Stimulated activated naive CD8-positive, alpha-beta T cell treated with anti-CD3 and anti-CD28 coated beads, Interleukin-15, amount 100 ng/mL, for 72 hours (primary cell): ENCODE data around the gene JAZF1.

Source experiments
- ATAC-seq: fragments of 150-1000 bp; cut with Tn5 transposase; 2 replicates; pipeline ENCODE4 v1.10.0; 2021; ENCODE audit warnings: mild to moderate bottlenecking, moderate library complexity
- DNase-seq, 2 donors: peaks; one replicate each; pipeline ENCODE4 v3.0.0; 2021 to 2022
- H3K27ac Mint-ChIP-seq, 2 donors: one replicate each; pipeline ENCODE4 v1.8.0; 2022; ENCODE audit warnings: mild to moderate bottlenecking in 2 of 2, mixed read lengths in 2 of 2, moderate library complexity in 2 of 2
- H3K27me3 Mint-ChIP-seq: one replicate; pipeline ENCODE4 v1.8.0; 2022; ENCODE audit warnings: mixed read lengths
- H3K4me1 Mint-ChIP-seq: one replicate; pipeline ENCODE4 v1.8.0; 2022; ENCODE audit warnings: mild to moderate bottlenecking, mixed read lengths
- H3K4me3 Mint-ChIP-seq, 2 donors: one replicate each; pipeline ENCODE4 v1.8.0; 2022; ENCODE audit warnings: mild to moderate bottlenecking in 2 of 2, mixed read lengths in 2 of 2, moderate library complexity in 1 of 2
- H3K9me3 Mint-ChIP-seq, 2 donors: one replicate each; pipeline ENCODE4 v1.8.0; 2022; ENCODE audit warnings: mixed read lengths in 2 of 2

The JAZF1 gene

DNA sequence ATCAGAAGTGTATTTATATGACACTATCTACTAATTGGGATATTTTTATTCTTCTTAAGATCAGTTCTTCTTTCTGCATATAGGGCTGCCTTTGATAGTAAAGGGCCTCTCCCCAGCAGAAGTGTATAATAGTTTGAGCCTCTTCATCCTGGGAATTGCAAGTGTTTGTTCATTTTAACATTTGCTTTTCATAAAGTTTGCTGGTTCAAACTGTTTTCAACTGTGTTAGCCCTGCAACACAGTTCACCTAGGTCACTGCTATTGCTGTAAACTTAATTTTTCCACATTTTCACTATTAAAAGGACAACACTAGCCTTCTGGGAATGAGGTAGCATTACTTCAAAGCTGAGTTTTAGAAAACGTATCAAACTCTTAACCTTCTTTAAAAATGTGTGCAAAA, 2.8 kb downstream of the JAZF1 start:
- Mint-ChIP-seq H3K9me3 (no peaks in the 10 kb centered on the region), H3K27ac (no peak overlapping the region), H3K4me1 (peaks cover 73% of the 10 kb centered on the region), H3K4me3 (no peak overlapping the region), H3K27me3 (peaks cover 7% of the 10 kb centered on the region)
- ATAC-seq: no peak
- no peak for DNase-seq

DNA sequence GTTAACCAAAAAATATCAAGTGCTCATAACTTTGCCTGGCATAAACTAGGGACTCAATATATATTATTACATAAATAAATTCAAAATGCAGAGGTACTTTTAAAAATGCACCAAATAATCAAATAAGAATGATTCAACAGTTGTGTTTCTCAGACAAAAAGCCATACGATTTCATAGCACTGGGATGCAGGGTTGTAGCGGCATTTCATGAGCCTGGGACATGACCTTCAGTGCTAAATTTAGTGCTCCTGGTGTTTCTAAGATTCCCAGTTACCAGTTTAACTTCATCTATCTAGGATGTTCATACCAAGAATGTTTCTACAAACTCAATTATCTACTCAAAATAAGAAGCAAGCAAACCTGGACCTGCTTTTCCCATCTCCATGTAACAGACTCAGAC, 4.0 kb downstream of the JAZF1 start:
- Mint-ChIP-seq H3K4me1 (peaks cover 71% of the 10 kb centered on the region), H3K27ac (no peak overlapping the region), H3K9me3 (no peaks in the 10 kb centered on the region), H3K4me3 (no peak overlapping the region), H3K27me3 (no peaks in the 10 kb centered on the region)
- ATAC-seq (no peak), DNase-seq (no peak)

DNA sequence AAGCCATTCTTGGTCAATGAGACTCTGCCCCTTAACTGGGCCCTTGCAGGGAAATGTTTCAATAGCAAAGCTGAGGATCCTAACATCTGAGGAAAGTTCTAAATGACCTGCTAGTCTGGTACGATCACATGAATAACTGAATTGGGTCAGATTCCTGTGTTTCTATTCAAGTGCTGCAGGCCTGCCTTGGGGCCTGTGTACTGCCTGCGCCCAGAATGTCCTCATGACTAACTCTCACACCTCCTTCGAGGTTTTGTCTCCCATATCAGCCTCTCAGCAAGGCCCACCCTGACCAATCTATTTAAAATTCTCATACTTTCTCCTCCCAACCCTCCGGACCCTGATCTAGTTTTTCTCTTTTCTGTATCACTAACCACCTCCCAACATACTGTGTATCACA, 4.4 kb downstream of the JAZF1 start:
- no peaks in the 10 kb centered on the region for H3K9me3 Mint-ChIP-seq
- DNase-seq: no peak
- H3K27ac Mint-ChIP-seq: no peak overlapping the region
- H3K4me1 Mint-ChIP-seq: peaks cover 74% of the 10 kb centered on the region
- no peak for ATAC-seq
- H3K27me3 Mint-ChIP-seq: no peaks in the 10 kb centered on the region
- peak overlapping the region in 1 of 2 donors; percentile 19 for H3K4me3 Mint-ChIP-seq

DNA sequence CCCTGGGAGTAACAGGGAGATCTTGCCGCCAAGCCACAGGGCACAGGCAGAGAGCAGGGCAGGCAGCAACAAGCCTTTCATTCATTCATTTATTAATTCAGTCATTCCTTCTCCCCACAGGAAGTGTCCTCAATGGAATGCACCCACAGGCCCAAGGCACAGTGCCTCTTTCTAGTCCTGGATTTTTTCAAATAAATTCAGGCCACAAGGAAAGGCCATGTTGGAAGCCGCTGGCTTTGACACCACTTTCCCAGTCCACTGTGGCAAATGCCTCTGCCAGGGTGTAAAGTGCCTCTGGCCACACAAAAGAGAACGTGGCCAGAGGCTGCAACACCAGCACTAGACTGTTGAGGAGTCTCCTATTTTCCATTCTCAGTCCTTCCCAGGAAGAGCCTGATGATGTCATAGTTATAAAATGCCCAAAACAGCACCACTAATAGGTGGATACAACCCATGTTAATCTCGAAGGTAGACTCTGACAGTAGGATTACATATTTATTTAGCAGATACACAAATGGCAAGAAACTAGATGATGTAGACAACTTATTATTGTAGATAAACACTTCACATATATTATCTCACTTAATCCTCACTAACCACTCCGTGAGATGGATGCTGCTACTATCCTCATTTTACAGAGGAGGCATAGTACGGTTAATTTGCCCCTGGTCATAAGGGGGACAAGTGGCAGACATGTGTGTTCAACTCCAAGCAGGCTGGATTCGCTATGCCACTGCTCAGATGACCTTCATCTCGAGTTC, 5.5 kb downstream of the JAZF1 start:
- DNase-seq (no peak), ATAC-seq (no peak)
- Mint-ChIP-seq H3K9me3 (no peaks in the 10 kb centered on the region), H3K27me3 (no peaks in the 10 kb centered on the region), H3K4me1 (peaks cover 77% of the 10 kb centered on the region), H3K4me3 (peak overlapping the region in 1 of 2 donors; percentile 29), H3K27ac (peak overlapping the region in 1 of 2 donors; percentile 8)

DNA sequence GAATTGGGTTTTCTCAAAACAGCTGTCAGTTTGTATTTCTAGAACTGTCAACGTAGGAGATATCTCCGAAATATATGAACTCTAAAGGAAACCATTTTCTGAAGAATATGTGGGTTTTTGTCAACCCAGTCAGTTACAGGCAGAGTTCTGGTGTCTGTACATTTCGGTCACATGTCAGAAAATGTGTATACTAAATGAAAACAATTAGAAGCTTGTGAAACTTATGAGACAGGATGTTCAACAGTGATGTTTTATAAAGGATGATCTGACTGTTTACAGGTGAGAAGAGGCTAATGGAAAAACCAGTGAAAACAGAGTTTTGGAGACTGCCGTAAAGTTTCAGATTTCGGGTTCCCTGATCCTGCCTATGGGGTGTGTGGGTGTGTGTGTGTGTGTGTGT, 6.2 kb downstream of the JAZF1 start:
- ATAC-seq (peak; percentile 35), DNase-seq (no peak)
- no peaks in the 10 kb centered on the region for H3K27me3 Mint-ChIP-seq
- peak overlapping the region in 1 of 2 donors; percentile 29 for H3K4me3 Mint-ChIP-seq
- H3K27ac Mint-ChIP-seq: peak overlapping the region in 1 of 2 donors; percentile 80
- H3K9me3 Mint-ChIP-seq: no peaks in the 10 kb centered on the region
- peaks cover 81% of the 10 kb centered on the region for H3K4me1 Mint-ChIP-seq

DNA sequence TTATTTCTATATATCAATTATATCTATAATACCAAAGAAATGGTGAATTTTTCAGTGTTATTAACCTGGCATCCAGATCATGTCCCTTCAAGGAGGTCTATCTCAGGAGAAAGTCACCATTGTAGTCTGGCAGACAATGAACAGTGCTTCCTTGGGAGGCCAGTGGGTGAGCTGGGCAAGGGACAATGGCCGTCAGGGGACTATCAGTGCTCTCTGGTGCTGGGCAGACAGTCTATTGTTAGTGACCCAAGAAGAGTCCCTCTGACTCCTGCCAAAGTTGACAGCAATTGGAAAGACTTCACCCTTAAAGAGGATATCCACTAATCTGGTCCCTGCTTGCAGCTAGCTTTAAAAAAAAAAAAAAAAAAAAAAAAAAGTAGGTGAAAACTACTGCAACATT, 7.1 kb downstream of the JAZF1 start:
- ATAC-seq (no peak), DNase-seq (no peak)
- Mint-ChIP-seq H3K9me3 (no peaks in the 10 kb centered on the region), H3K27me3 (no peaks in the 10 kb centered on the region), H3K27ac (no peak overlapping the region), H3K4me1 (peaks cover 83% of the 10 kb centered on the region), H3K4me3 (no peak overlapping the region)

DNA sequence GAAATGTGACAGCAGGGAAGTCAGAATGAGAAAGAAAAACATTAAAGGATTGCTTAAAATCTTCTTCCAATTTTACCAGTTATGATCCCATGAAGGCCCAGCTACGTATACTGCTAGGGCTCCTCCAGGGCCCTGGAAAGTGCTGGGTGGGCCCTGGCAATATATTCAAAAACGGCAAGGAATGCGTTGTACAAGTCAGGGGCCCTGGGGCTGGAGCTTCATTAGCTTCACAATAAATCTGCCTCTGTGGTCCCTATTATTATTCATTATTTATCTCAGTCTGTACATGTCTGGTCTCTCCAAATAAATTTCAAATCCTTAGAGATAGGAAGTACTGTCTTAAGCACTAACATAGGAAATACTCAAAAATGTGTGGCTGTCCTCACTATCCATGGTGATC, 7.6 kb downstream of the JAZF1 start:
- DNase-seq (no peak), ATAC-seq (no peak)
- Mint-ChIP-seq H3K27me3 (no peaks in the 10 kb centered on the region), H3K27ac (peak overlapping the region in 1 of 2 donors; percentile 66), H3K4me3 (no peak overlapping the region), H3K4me1 (peaks cover 87% of the 10 kb centered on the region), H3K9me3 (no peaks in the 10 kb centered on the region)

DNA sequence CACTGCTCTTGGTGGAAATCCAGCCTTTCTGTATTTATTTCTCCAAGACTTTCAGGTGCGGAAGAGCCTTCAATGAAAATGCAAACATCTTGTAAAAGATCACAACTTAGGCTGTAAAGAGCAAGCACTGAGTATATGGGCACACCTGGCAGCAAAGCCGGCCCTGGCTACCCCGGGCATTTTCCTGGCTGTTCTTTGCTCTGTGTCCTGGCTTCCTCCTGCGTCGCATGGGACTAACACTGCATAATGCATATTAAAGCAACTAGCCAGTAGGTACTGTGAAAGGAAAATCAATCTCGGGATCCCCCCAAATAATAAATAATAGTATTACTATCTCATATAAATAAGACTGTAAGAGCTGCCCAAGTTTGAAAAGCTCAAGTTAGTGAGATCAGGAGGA, 9.9 kb downstream of the JAZF1 start:
- ATAC-seq: no peak
- Mint-ChIP-seq H3K27me3 (no peaks in the 10 kb centered on the region), H3K9me3 (no peaks in the 10 kb centered on the region), H3K4me1 (peaks cover 78% of the 10 kb centered on the region), H3K27ac (peak overlapping the region in 1 of 2 donors; percentile 21), H3K4me3 (no peak overlapping the region)
- no peak for DNase-seq

DNA sequence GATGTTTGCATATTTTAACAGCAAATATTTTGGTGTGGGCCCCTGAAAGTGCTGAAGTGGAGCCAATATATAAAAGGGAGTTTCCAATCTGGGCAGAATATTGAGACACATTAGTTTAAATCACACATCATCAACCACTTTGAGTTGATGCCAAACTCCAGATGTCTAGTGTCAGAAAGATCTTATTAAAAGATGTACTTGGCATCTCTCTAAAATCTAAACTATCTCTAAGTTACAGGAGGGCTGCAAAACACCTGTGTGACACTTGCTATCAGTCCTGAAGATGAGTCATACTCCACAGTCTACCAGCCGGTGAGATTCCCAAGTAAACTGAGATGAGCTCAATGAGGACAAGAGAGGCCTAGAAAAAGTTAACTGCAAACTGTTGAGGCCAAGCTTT, 11.4 kb downstream of the JAZF1 start:
- ATAC-seq: no peak
- no peak overlapping the region for H3K4me3 Mint-ChIP-seq
- H3K27me3 Mint-ChIP-seq: no peaks in the 10 kb centered on the region
- DNase-seq: no peak
- peaks cover 63% of the 10 kb centered on the region for H3K4me1 Mint-ChIP-seq
- no peaks in the 10 kb centered on the region for H3K9me3 Mint-ChIP-seq
- H3K27ac Mint-ChIP-seq: no peak overlapping the region

DNA sequence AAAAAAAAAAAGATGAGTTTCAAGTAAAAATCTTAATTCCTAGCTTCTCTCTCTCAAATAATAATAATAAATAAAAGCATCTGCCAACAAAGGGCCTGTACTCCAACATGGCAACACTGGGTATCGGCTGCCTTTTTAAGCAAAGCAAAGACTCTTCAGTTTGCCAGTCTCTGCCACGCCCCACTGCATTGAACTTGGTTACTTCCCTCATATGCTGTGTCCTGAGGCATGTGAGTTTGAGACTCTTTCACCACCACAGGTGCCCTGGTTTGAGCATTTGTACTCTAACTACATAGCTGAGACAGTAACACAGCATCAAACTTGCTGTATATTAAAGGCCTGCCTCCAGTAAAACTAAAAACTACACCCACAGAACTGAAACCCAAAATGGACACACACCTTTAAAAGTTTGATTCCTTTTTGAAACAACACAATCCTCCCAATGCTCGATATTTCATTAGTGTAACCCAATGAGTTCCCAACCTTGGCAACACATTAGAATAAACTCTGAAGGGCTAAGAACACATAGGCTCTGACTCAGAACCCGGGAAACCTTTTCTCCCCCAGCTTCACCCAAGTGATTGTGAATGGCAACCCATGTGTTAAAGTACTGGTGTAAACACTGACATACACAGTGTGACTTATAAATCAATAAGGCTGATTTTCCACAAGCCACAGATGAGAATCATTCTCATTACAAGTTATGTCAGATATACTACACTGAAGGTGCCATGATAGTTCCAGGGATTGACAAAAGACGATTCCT, 12.0 kb downstream of the JAZF1 start:
- Mint-ChIP-seq H3K4me1 (peaks cover 57% of the 10 kb centered on the region), H3K9me3 (no peaks in the 10 kb centered on the region), H3K4me3 (peak overlapping the region in 1 of 2 donors; percentile 11), H3K27me3 (no peaks in the 10 kb centered on the region), H3K27ac (no peak overlapping the region)
- ATAC-seq: no peak
- DNase-seq: no peak

DNA sequence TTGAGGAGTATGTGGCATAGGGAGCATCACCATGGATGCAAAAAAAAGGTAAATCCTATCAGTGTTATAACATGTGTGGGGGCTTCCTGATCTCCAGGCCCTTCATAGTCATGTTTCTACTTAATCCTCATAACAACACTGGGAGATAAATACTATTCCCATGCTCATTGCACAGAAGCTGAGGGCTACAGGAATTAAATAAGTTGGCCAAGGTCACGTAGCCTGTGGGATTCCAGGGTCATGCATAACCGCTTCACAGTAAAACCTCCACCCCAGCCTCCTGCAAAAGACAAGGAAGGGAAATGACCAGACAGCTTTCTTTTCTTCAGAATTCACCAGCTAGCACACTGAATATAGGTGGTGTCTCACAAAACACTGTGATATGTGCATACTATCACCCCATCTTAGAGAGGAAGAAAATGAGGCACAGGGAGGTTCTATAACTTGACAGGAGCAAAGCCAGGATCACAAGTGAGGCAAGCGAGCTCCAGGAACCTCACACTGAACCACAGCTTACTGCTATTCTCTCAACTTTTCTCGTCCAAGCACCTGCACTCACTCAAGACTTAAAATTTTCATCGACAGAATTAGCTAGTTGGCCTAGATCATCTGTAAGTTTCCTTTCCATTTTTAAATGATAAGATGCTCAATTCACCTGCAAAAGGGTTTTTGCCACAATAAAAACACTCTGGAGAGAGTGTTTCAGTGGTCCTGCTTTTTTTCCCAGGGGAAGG, 13.4 kb downstream of the JAZF1 start:
- H3K27me3 Mint-ChIP-seq: no peaks in the 10 kb centered on the region
- H3K4me1 Mint-ChIP-seq: peaks cover 49% of the 10 kb centered on the region
- DNase-seq (no peak), ATAC-seq (no peak)
- H3K4me3 Mint-ChIP-seq: no peak overlapping the region
- no peak overlapping the region for H3K27ac Mint-ChIP-seq
- no peaks in the 10 kb centered on the region for H3K9me3 Mint-ChIP-seq

DNA sequence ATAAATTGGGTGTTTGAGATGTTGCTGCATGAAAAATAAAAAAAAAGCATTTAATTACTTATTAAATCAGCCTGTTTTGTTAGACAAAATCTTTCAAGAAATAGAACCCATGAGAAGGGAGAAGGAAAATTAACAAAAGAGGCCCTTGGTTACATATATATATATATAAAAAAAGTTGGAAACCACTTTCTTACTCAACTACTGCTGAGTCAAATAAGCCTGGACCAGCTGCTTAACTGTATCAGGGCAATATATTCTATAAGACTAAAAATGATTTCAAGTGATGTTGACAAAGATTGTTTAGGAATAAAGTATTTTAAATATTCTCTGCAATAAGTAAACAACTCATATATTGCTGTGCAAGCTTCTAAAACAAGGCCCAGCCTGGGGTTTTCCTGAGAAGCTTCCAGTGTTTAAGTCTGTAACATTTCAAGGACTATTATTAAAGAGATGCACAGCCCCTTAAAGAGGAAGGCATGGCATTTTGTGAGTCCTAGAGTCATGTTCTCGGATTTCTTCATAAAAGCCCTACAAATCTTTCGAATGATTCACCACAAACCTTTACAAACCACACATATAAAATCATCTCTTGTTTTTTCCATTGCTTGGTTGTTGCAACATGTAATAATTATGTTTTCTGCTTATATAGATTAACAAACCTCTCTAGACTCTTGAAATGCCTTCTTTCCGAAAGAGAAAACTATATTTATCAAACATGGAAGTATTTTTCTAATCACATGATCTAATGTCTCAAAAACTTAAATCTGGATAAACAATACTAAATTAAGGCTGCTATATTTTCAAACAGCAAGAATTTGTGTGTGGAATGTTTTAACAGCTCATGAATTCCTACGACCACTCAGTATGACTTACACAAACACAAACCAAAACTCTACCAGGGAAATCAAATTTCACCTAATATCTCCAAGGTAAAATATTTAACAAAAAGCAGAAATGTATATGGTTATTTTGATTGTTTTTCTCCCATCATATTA, 14.3 kb downstream of the JAZF1 start:
- DNase-seq: no peak

DNA sequence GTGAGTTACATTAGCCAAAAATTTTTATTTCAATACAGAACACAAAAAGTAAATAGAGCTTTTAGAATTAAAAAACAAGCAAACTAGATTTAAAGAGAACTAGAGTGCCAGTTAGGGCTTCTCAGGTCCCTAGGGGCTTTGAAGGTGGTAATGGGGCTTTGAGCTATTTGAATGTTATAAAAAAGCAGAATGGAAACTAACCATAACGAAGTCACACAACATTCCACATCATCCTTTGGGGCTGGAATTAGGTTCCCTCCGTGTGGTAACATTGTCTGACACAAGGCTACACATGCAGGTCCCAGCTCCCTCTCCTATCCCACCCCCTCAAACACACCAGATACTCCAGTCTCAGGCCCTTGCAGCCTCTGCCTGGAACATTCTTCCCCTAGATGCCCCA, 15.3 kb downstream of the JAZF1 start:
- DNase-seq: no peak
- no peak for ATAC-seq
- Mint-ChIP-seq H3K4me1 (peaks cover 33% of the 10 kb centered on the region), H3K9me3 (no peaks in the 10 kb centered on the region), H3K27me3 (no peaks in the 10 kb centered on the region), H3K4me3 (no peak overlapping the region), H3K27ac (no peak overlapping the region)

More for the DNA sequence above, 14.3 kb downstream of the JAZF1 start:
- no peak for ATAC-seq
- no peak overlapping the region for H3K4me3 Mint-ChIP-seq
- H3K27me3 Mint-ChIP-seq: no peaks in the 10 kb centered on the region
- H3K4me1 Mint-ChIP-seq: peaks cover 42% of the 10 kb centered on the region
- H3K27ac Mint-ChIP-seq: peak overlapping the region in 1 of 2 donors; percentile 76
- H3K9me3 Mint-ChIP-seq: no peaks in the 10 kb centered on the region

DNA sequence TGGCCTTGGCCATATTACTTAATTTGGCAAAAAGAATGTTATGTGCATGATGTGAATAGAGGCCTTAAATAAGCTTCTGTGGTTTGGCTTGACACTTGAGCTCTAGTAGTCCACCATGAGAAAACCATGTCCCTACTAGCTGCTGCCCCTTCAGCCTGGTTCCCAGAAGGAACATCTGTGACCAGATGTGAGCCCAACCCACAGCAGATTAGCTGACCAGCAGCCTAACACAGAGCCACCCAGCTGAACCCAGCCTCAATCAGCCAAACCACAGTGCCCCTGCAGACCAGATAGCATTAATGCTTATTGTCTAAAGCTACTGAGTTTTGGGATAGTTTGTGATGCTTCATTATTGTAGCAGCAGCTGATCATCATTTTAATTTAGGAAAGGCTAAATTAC, 16.6 kb downstream of the JAZF1 start:
- Mint-ChIP-seq H3K27me3 (no peaks in the 10 kb centered on the region), H3K27ac (no peak overlapping the region), H3K9me3 (no peaks in the 10 kb centered on the region), H3K4me1 (peaks cover 29% of the 10 kb centered on the region), H3K4me3 (no peak overlapping the region)
- ATAC-seq (no peak), DNase-seq (no peak)

DNA sequence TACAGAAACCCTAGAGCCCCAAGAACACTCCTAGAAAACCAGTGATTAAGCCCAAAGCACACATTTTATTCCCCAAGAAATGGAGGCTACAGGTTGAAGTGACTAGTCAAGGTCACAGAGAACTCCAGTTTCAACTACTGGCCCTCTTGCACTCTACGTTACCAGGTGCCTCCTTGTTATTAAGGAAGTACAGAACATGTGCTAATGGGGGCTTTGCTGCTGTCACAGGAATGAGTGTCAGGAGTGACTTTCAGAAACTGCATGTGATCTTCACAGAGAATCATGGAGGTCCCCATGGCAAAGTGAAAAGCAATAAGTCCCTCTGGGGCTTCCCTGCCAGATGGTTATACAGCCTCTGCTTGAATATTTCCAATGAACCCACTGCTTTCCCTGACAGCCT, 19.3 kb downstream of the JAZF1 start:
- ATAC-seq: no peak
- Mint-ChIP-seq H3K27me3 (no peaks in the 10 kb centered on the region), H3K4me3 (no peak overlapping the region), H3K4me1 (peaks cover 21% of the 10 kb centered on the region), H3K27ac (no peak overlapping the region), H3K9me3 (no peaks in the 10 kb centered on the region)
- DNase-seq: no peak
